RWPE2 (cell line): Measurements from ENCODE around the gene CAMK1G.

ENCODE experiments used
- ATAC-seq: fragments of 200-7000 bp; cut with Tn5 transposase; 3 replicates; pipeline ENCODE4 v1.9.1; 2021; ENCODE audit warnings: low read depth
- DNase-seq: peaks from one replicate; pipeline ENCODE4 v3.0.0-alpha.2; 2020; ENCODE audit warnings: low spot score
- H3K27ac ChIP-seq: fragments of 450-650 bp; 2 replicates; pipeline ENCODE4 v1.5.1; 2017; ENCODE audit warnings: mild to moderate bottlenecking; ENCODE audit not compliant: poor library complexity, severe bottlenecking
- H3K27me3 ChIP-seq: fragments of 250-450 bp; sonication (Bioruptor Pico); 2 replicates; pipeline ENCODE4 v1.5.1; 2021; ENCODE audit warnings: mild to moderate bottlenecking, moderate library complexity; ENCODE audit not compliant: insufficient read depth, poor library complexity, severe bottlenecking
- H3K36me3 ChIP-seq: fragments of 250-450 bp; sonication (Bioruptor Pico); 2 replicates; pipeline ENCODE4 v1.5.1; 2020; ENCODE audit warnings: low read depth, mild to moderate bottlenecking, moderate library complexity
- H3K4me1 ChIP-seq: fragments of 250-450 bp; sonication (Bioruptor Pico); 2 replicates; pipeline ENCODE4 v1.5.1; 2021; ENCODE audit warnings: mild to moderate bottlenecking, moderate library complexity; ENCODE audit not compliant: insufficient read depth, poor library complexity, severe bottlenecking
- H3K4me3 ChIP-seq: fragments of 250-450 bp; sonication (Bioruptor Pico); 2 replicates; pipeline ENCODE4 v1.5.1; 2021; ENCODE audit warnings: mild to moderate bottlenecking, moderate library complexity; ENCODE audit not compliant: severe bottlenecking
- H3K9me3 ChIP-seq: fragments of 250-450 bp; sonication (Bioruptor Pico); 2 replicates; pipeline ENCODE4 v1.5.1; 2021; ENCODE audit warnings: mild to moderate bottlenecking, moderate library complexity; ENCODE audit not compliant: severe bottlenecking
- CTCF ChIP-seq: fragments of 450-650 bp; IDR thresholded peaks from one replicate; pipeline ENCODE4 v1.5.1; 2017; ENCODE audit warnings: mild to moderate bottlenecking, moderate library complexity; ENCODE audit not compliant: poor library complexity, severe bottlenecking

The CAMK1G gene

GRCh38 chr1:209607795-209608178 is 24.3 kb downstream of the CAMK1G start:
- Histone ChIP-seq H3K27ac (no peak overlapping the region), H3K4me1 (no peaks in the 10 kb centered on the region), H3K36me3 (no peaks in the 10 kb centered on the region), H3K4me3 (no peak overlapping the region), H3K27me3 (no peaks in the 10 kb centered on the region), H3K9me3 (no peaks in the 10 kb centered on the region)
- TF ChIP-seq CTCF = no peak
- DNase-seq (no peak), ATAC-seq (no peak)

- H3K27me3 ChIP-seq = no peaks in the 10 kb centered on the region
- H3K4me1 ChIP-seq = no peaks in the 10 kb centered on the region
- H3K27ac ChIP-seq = no peak overlapping the region
- no peak for ATAC-seq
- no peak overlapping the region for H3K4me3 ChIP-seq
- TF ChIP-seq CTCF = no peak
- H3K36me3 ChIP-seq = peaks cover under 1% of the 10 kb centered on the region; the same call in 1 of the 2 replicates
- DNase-seq = no peak
- no peaks in the 10 kb centered on the region for H3K9me3 ChIP-seq
Observed at GRCh38 chr1:209609041-209609790, 25.7 kb downstream of the CAMK1G start.

- ATAC-seq = no peak
- H3K36me3 ChIP-seq = peaks cover 8% of the 10 kb centered on the region
- no peak for DNase-seq
- H3K27ac ChIP-seq = no peak overlapping the region
- no peak for TF ChIP-seq CTCF
- H3K9me3 ChIP-seq = no peaks in the 10 kb centered on the region
- no peaks in the 10 kb centered on the region for H3K27me3 ChIP-seq
- H3K4me1 ChIP-seq = no peaks in the 10 kb centered on the region
- H3K4me3 ChIP-seq = no peak overlapping the region
Observed at GRCh38 chr1:209609791-209610630, 26.5 kb downstream of the CAMK1G start.

GRCh38 chr1:209610631-209610905 is 27.1 kb downstream of the CAMK1G start:
- ATAC-seq = no peak
- Histone ChIP-seq H3K4me3 (no peak overlapping the region), H3K27me3 (no peaks in the 10 kb centered on the region), H3K27ac (no peak overlapping the region), H3K9me3 (no peaks in the 10 kb centered on the region), H3K36me3 (peaks cover 11% of the 10 kb centered on the region), H3K4me1 (no peaks in the 10 kb centered on the region)
- no peak for DNase-seq
- no peak for TF ChIP-seq CTCF
